Esophagus squamous epithelium (tissue), 5 donors: ENCODE measurements around the gene SLIT1. TPM values are rescaled to one million over a fixed set of nuclear protein-coding genes. Genes with fewer than 3 reads are reported as not detected.

Source experiments
- DNase-seq: peaks from one replicate; lab custom pipeline; 2025; lab: John Stamatoyannopoulos, UW
- H3K27ac ChIP-seq, 4 donors: fragments of 200-600 bp; sonication (generic); one replicate each; pipeline ENCODE4 v1.5.1; 2016 to 2019; ENCODE audit warnings: mild to moderate bottlenecking in 1 of 4
- H3K27me3 ChIP-seq, 4 donors: fragments of 200-600 bp; sonication (generic); 1 replicate in 3 of 4; 2 replicates in 1 of 4; pipeline versions ENCODE4 v1.5.1 to v1.6.0; 2017 to 2021; ENCODE audit warnings: antibody characterized with exemption in 1 of 4
- H3K36me3 ChIP-seq, 3 donors: fragments of 200-600 bp; sonication (generic); one replicate each; pipeline ENCODE4 v1.5.1; 2016 to 2019
- H3K4me1 ChIP-seq, 3 donors: fragments of 200-600 bp; sonication (generic); one replicate each; pipeline ENCODE4 v1.5.1; 2017 to 2019
- H3K4me3 ChIP-seq, 4 donors: fragments of 200-600 bp; sonication (generic); 1 replicate in 3 of 4; 2 replicates in 1 of 4; pipeline ENCODE4 v1.5.1; 2016 to 2019; ENCODE audit warnings: mild to moderate bottlenecking in 2 of 4, moderate library complexity in 1 of 4
- H3K9me3 ChIP-seq, 3 donors: fragments of 200-600 bp; sonication (generic); one replicate each; pipeline ENCODE4 v1.5.1; 2016 to 2019
- POLR2A ChIP-seq, 4 donors: fragments of 450-650 bp; IDR thresholded peaks; one replicate each; pipeline ENCODE4 v1.6.1; 2017; ENCODE audit warnings: antibody characterized with exemption in 4 of 4, mild to moderate bottlenecking in 4 of 4, moderate library complexity in 3 of 4
- WGBS, 2 donors: methylation state at CpG; one replicate each; pipeline ENCODE4 v1.1.5; 2018; 5-methylcytosine and 5-hydroxymethylcytosine counted together
- intact Hi-C: fragments of 100-400 bp; cut with DNase I; formaldehyde crosslinking; loops from one replicate; pipeline ENCODE4 v1.15.0; 2022
- total RNA-seq, 4 donors: library from RNA; depleted of rRNA; stranded (reverse); fragments of >200 nt; gene quantifications; one replicate each; pipeline ENCODE4 v1.1.0, GENCODE V29; 2016
- TF ChIP-seq, protein P1 (sequence below), 6 experiments: fragments of 450-650 bp in 4 of 6; fragments of 200-600 bp in 2 of 6; sonication (generic) in 2 of 6; IDR thresholded peaks; one replicate each; pipeline ENCODE4 v1.5.1; 2016 to 2019; ENCODE audit warnings: antibody characterized with exemption in 6 of 6, mild to moderate bottlenecking in 4 of 6, moderate library complexity in 4 of 6
- donor health status: DM: yes; HTN: yes; CAD: no.

Gene SLIT1
- total RNA-seq, 4 donors from 2014 or later, result not detected

DNA sequence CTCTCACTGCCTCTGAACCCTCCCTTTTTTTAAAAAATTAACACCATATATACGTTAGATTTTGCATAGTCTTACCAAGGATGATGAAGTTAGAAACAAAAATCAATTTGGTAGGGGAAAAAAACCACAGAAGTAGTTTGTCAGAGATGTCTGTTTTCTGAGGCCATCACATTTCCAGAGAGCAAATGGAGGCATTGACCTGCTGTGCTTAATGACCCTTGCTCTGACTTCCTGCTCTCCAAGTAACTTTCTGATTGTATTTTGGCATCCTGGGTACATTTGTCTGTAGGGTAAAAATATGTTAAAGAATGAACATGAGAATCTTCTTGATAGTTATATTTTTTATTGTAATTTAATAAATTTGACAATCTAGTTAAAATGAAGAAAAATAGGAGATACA, 213.5 kb downstream of the SLIT1 start:
- H3K27me3 ChIP-seq, result no peaks in the 10 kb centered on the region
- WGBS, 2 donors, result 83 to 90% methylated on average over 1 of the region's 1 CpG
- H3K4me1 ChIP-seq, result no peaks in the 10 kb centered on the region
- no peak for DNase-seq
- no peak overlapping the region for H3K27ac ChIP-seq
- H3K9me3 ChIP-seq, result no peaks in the 10 kb centered on the region
- no peaks in the 10 kb centered on the region for H3K36me3 ChIP-seq
- intact Hi-C loops, result no loop called here
- H3K4me3 ChIP-seq, result no peak overlapping the region
- TF ChIP-seq, protein P1, sequence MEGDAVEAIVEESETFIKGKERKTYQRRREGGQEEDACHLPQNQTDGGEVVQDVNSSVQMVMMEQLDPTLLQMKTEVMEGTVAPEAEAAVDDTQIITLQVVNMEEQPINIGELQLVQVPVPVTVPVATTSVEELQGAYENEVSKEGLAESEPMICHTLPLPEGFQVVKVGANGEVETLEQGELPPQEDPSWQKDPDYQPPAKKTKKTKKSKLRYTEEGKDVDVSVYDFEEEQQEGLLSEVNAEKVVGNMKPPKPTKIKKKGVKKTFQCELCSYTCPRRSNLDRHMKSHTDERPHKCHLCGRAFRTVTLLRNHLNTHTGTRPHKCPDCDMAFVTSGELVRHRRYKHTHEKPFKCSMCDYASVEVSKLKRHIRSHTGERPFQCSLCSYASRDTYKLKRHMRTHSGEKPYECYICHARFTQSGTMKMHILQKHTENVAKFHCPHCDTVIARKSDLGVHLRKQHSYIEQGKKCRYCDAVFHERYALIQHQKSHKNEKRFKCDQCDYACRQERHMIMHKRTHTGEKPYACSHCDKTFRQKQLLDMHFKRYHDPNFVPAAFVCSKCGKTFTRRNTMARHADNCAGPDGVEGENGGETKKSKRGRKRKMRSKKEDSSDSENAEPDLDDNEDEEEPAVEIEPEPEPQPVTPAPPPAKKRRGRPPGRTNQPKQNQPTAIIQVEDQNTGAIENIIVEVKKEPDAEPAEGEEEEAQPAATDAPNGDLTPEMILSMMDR (IDR thresholded peaks at IDR 0.05), result no peak
- TF ChIP-seq POLR2A (IDR thresholded peaks at IDR 0.05), result no peak

DNA sequence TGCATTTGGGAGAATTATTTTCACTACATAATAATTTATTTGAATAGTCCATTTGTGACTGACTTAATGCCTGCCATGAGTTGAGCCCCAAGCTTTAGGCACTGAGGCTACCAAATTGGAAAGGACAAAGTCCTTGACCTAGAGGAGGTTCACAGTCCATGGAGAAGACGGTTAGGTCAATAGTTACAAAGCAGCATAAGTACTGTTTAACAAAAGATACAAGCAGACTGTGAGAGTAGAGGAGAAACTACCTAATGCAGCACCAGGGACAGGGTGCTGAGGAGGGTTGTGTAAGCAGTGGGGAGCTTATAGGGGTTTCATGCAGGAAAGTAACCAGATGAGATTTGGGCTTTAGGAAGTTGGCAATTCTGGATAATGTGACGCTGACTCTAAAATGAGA, 214.4 kb downstream of the SLIT1 start:
- intact Hi-C loops, result no loop called here
- DNase-seq, result no peak
- no peak for TF ChIP-seq POLR2A (IDR thresholded peaks at IDR 0.05)
- Histone ChIP-seq H3K27ac (no peak overlapping the region), H3K27me3 (no peaks in the 10 kb centered on the region), H3K4me1 (no peaks in the 10 kb centered on the region), H3K9me3 (no peaks in the 10 kb centered on the region), H3K4me3 (no peak overlapping the region), H3K36me3 (peaks cover 0 to 8% (median 0%) of the 10 kb centered on the region in 3 donors)
- WGBS, 2 donors, result 94 to 95% methylated on average over 2 of the region's 2 CpGs

DNA sequence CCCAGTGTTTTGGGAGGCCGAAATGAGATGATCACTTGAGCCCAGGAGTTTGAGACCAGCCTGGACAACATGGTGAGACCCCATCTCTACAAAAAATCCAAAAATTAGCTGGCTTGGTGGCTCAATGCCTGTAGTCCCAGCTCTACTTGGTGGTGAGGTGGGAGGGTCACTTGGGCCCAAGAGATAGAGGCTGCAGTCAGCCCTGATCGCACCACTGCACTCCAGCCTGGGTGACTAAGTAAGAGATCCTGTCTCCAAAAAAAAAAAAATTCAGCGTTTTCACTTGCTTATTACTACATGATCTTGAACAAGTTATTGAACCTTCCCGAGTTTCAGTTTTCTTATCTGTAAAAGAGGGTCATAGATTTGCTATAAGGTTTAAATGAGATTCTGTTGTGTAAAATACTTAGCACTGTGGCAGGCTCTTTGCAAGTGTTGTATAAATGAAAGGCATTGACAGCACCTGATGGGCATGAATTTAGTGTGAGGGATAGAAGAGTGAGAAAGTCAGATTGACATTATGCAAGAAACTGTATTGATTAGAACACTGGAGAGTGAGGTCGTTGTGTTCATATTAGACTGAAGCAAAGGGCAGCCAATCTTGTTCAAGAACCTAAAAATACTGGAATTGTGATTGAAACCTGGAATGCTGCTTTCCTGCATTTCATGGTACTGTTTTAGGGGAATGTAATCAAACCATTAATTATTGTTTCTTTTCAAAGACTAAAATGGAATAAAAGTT, 216.9 kb downstream of the SLIT1 start:
- H3K9me3 ChIP-seq, result no peaks in the 10 kb centered on the region
- WGBS, 2 donors, result 91 to 93% methylated on average over 5 of the region's 5 CpGs
- no peak overlapping the region for H3K27ac ChIP-seq
- DNase-seq, result no peak
- peaks cover 0 to 8% (median 0%) of the 10 kb centered on the region in 3 donors for H3K36me3 ChIP-seq
- intact Hi-C loops, result no loop called here
- no peaks in the 10 kb centered on the region for H3K4me1 ChIP-seq
- H3K27me3 ChIP-seq, result no peaks in the 10 kb centered on the region
- H3K4me3 ChIP-seq, result no peak overlapping the region
- TF ChIP-seq, protein P1 (IDR thresholded peaks at IDR 0.05), result no peak

DNA sequence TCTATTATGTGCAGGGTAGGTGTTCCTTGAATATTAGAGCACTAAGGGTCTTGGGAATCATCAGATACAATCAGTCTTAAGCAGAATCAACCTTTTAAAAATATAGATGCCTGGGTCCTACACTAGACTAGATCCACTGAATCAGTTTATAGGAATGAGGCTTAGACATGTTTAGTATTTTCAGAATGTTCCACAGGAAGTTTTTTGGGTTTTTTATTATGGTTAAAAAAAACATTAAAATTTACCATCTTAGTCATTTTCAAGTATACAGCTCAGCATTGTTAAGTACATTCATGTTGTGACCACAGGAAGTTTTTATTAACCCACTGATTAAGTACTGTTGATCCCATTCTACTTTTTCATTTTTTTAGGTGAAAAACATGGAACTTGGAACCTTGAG, 217.9 kb downstream of the SLIT1 start:
- no peaks in the 10 kb centered on the region for H3K27me3 ChIP-seq
- TF ChIP-seq, protein P1 (IDR thresholded peaks at IDR 0.05), result no peak
- TF ChIP-seq POLR2A (IDR thresholded peaks at IDR 0.05), result no peak
- H3K27ac ChIP-seq, result no peak overlapping the region
- H3K4me3 ChIP-seq, result no peak overlapping the region
- no peaks in the 10 kb centered on the region for H3K4me1 ChIP-seq
- H3K9me3 ChIP-seq, result no peaks in the 10 kb centered on the region
- intact Hi-C loops, result no loop called here
- no peak for DNase-seq
- H3K36me3 ChIP-seq, result peaks cover 0 to 10% (median 0%) of the 10 kb centered on the region in 3 donors

DNA sequence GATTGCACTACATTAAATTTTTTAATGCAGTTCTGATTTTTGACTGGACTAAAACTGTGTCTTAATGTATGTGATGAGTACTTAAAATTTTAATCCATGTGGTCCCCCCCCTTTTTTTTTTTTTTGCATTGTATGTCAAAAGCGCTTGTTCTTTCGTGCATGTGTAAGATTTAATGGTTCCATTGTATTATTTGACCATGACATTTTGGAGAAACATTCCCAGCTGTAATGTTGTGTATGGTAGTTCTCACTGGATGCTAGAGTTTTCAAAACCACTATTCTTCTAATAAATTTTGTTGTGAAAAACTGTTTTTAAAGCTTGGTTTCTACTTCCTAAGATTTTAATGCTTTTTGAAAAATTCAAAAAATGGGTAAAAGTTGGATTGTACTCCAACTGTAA, 221.6 kb downstream of the SLIT1 start:
- H3K4me3 ChIP-seq, result no peak overlapping the region
- TF ChIP-seq POLR2A (IDR thresholded peaks at IDR 0.05), result no peak
- intact Hi-C loops, result no loop called here
- 91 to 100% methylated on average over 2 of the region's 2 CpGs for WGBS, 2 donors
- no peak for DNase-seq
- H3K36me3 ChIP-seq, result peaks cover 0 to 15% (median 0%) of the 10 kb centered on the region in 3 donors
- no peaks in the 10 kb centered on the region for H3K27me3 ChIP-seq
- no peaks in the 10 kb centered on the region for H3K4me1 ChIP-seq
- no peaks in the 10 kb centered on the region for H3K9me3 ChIP-seq
- H3K27ac ChIP-seq, result no peak overlapping the region

DNA sequence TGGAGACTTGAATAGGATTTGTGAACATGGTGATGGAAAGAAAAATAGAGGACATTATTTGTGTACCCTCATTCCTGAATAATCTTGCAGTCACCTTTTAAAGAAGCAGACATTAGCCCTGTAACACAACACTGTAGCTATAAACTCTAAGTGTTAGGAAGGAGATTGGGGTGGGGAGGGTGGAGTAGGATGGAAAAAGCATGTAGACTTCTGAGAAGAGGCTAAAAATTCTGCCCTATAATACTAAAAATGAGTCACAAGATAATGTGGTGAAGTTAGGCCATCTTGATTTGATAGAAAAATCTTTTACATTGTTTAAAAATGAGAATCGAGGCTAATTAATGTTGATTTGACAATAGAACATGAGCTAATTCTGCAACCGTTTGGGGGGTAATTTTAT, 224.9 kb downstream of the SLIT1 start:
- TF ChIP-seq, protein P1 (IDR thresholded peaks at IDR 0.05), result no peak
- no peak for TF ChIP-seq POLR2A (IDR thresholded peaks at IDR 0.05)
- Histone ChIP-seq H3K27me3 (no peaks in the 10 kb centered on the region), H3K36me3 (peaks cover 0 to 40% (median 0%) of the 10 kb centered on the region in 3 donors), H3K4me1 (no peaks in the 10 kb centered on the region), H3K4me3 (no peak overlapping the region), H3K27ac (no peak overlapping the region), H3K9me3 (no peaks in the 10 kb centered on the region)
- intact Hi-C loops, result no loop called here
- DNase-seq, result no peak
- 82 to 83% methylated on average over 2 of the region's 2 CpGs for WGBS, 2 donors
